H1 (cell line): Measurements from ENCODE around the gene CADM1. TPM values are rescaled to one million over a fixed set of nuclear protein-coding genes. Genes with fewer than 3 reads are reported as not detected.

Experiments
- CTCF ChIA-PET: fragments of 300-600 bp; sonication (Branson Sonifier 250); formaldehyde crosslinking; loops from one replicate; lab custom pipeline; 2021; ENCODE audit not compliant: partially characterized antibody; lab: Charles Lee
- POLR2A ChIA-PET: fragments of 300-600 bp; sonication (Branson Sonifier 250); formaldehyde crosslinking; loops from one replicate; lab custom pipeline; 2021; ENCODE audit warnings: inconsistent platforms; ENCODE audit not compliant: partially characterized antibody; lab: Charles Lee
- DNase-seq, 2 experiments: peaks; one replicate each; pipeline versions ENCODE4 v3.0.0 to v3.0.0-alpha.2; 2010 to 2022; ENCODE audit warnings: low spot score in 2 of 2, low read depth in 1 of 2, mixed read lengths in 1 of 2
- FAIRE-seq: peaks from 2 replicates; lab custom pipeline; 2011; peaks lifted over from hg19 to GRCh38; lab: Jason Lieb, UNC
- H2AFZ ChIP-seq: 2 replicates; pipeline ENCODE4 v1.8.1; 2012; ENCODE audit warnings: low read length, inconsistent platforms
- H2AK5ac ChIP-seq: 2 replicates; pipeline ENCODE4 v1.6.1; 2013; ENCODE audit warnings: low read depth, low read length
- H2BK120ac ChIP-seq: replicated peaks from 2 replicates; pipeline ENCODE3; 2013; ENCODE audit warnings: low read depth, low read length, inconsistent platforms
- H2BK12ac ChIP-seq: 2 replicates; pipeline ENCODE4 v1.6.1; 2013; ENCODE audit warnings: low read depth, low read length
- H2BK15ac ChIP-seq: 2 replicates; pipeline ENCODE4 v1.6.1; 2013; ENCODE audit warnings: low read length
- H2BK20ac ChIP-seq: 2 replicates; pipeline ENCODE4 v1.6.1; 2013; ENCODE audit warnings: low read length
- H2BK5ac ChIP-seq: 2 replicates; pipeline ENCODE4 v1.6.1; 2013; ENCODE audit warnings: low read depth, low read length
- H3K14ac ChIP-seq: 2 replicates; pipeline ENCODE4 v1.6.1; 2013; ENCODE audit warnings: inconsistent platforms; ENCODE audit not compliant: insufficient read length
- H3K18ac ChIP-seq: 2 replicates; pipeline ENCODE4 v1.6.1; 2013; ENCODE audit warnings: low read length; ENCODE audit errors: extremely low read depth
- H3K23ac ChIP-seq: 2 replicates; pipeline ENCODE4 v1.6.1; 2013; ENCODE audit warnings: inconsistent platforms; ENCODE audit not compliant: insufficient read length
- H3K23me2 ChIP-seq: 2 replicates; pipeline ENCODE4 v1.6.1; 2013; ENCODE audit warnings: low read depth, low read length
- H3K27ac ChIP-seq: 2 replicates; pipeline ENCODE4 v1.6.1; 2011; ENCODE audit warnings: low read depth, low read length, inconsistent platforms
- H3K27me3 ChIP-seq, 4 experiments: replicated peaks in 1 of 4; 1 replicate in 1 of 4; 2 replicates in 3 of 4; pipeline versions ENCODE4 v1.6.1 to v1.8.1; 2011 to 2013; ENCODE audit warnings: low read length in 3 of 4, mild to moderate bottlenecking in 3 of 4, inconsistent platforms in 2 of 4, mixed read lengths in 2 of 4, moderate library complexity in 1 of 4; ENCODE audit not compliant: control insufficient read depth in 3 of 4, insufficient read depth in 3 of 4; ENCODE audit errors: extremely low read depth in 1 of 4
- H3K36me3 ChIP-seq, 4 experiments: 2 replicates each; pipeline versions ENCODE4 v1.6.1 to v1.8.1; 2011 to 2013; ENCODE audit warnings: mild to moderate bottlenecking in 4 of 4, low read length in 3 of 4, moderate library complexity in 2 of 4, control low read depth in 1 of 4, inconsistent platforms in 1 of 4; ENCODE audit not compliant: insufficient read depth in 4 of 4, control insufficient read depth in 2 of 4
- H3K4ac ChIP-seq: replicated peaks from 2 replicates; pipeline ENCODE3; 2013; ENCODE audit warnings: low read length, low read depth, mixed read lengths, inconsistent platforms; ENCODE audit not compliant: insufficient read length
- H3K4me1 ChIP-seq, 4 experiments: replicated peaks in 1 of 4; 1 replicate in 1 of 4; 2 replicates in 3 of 4; pipeline versions ENCODE4 v1.6.1 to v1.8.1; 2011 to 2013; ENCODE audit warnings: low read length in 3 of 4, inconsistent platforms in 2 of 4, mixed read lengths in 1 of 4; ENCODE audit not compliant: insufficient read depth in 4 of 4, control insufficient read depth in 3 of 4
- H3K4me2 ChIP-seq, 2 experiments: 2 replicates each; pipeline versions ENCODE4 v1.6.1 to v1.8.1; 2011 to 2013; ENCODE audit warnings: low read depth in 2 of 2, low read length in 2 of 2, control low read depth in 1 of 2, inconsistent platforms in 1 of 2, mild to moderate bottlenecking in 1 of 2; ENCODE audit not compliant: insufficient read depth in 1 of 2
- H3K4me3 ChIP-seq, 4 experiments: fragments of 200-600, 300-600 bp in 1 of 4; sonication (generic), shearing (Covaris generic), sonication (Bioruptor Twin) in 1 of 4; 2 replicates each; pipeline versions ENCODE4 v1.5.1 to v1.8.1; 2011 to 2016; ENCODE audit warnings: low read length in 4 of 4, low read depth in 3 of 4, control low read depth in 2 of 4, inconsistent platforms in 2 of 4, mild to moderate bottlenecking in 2 of 4, mixed read lengths in 1 of 4, moderate library complexity in 1 of 4; ENCODE audit not compliant: insufficient read depth in 2 of 4; ENCODE audit errors: extremely low read depth in 1 of 4
- H3K56ac ChIP-seq: replicated peaks from 2 replicates; pipeline ENCODE3; 2013; ENCODE audit warnings: low read depth, mild to moderate bottlenecking, mixed read lengths, low read length, inconsistent platforms; ENCODE audit not compliant: insufficient read length
- H3K79me1 ChIP-seq: 2 replicates; pipeline ENCODE4 v1.6.1; 2013; ENCODE audit warnings: low read depth, low read length, control low read depth
- H3K79me2 ChIP-seq, 2 experiments: 2 replicates each; pipeline versions ENCODE4 v1.6.1 to v1.8.1; 2012 to 2013; ENCODE audit warnings: low read length in 2 of 2, mild to moderate bottlenecking in 2 of 2, inconsistent platforms in 1 of 2; ENCODE audit not compliant: insufficient read depth in 2 of 2, control insufficient read depth in 1 of 2
- H3K9ac ChIP-seq, 4 experiments: replicated peaks in 1 of 4; 1 replicate in 1 of 4; 2 replicates in 3 of 4; pipeline versions ENCODE4 v1.6.1 to v1.8.1; 2011 to 2013; ENCODE audit warnings: low read depth in 3 of 4, low read length in 3 of 4, control low read depth in 2 of 4, mild to moderate bottlenecking in 2 of 4, moderate library complexity in 2 of 4, inconsistent platforms in 1 of 4; ENCODE audit errors: extremely low read depth in 1 of 4
- H3K9me3 ChIP-seq, 2 experiments: 2 replicates each; pipeline versions ENCODE4 v1.6.1 to v1.8.1; 2012 to 2013; ENCODE audit warnings: mild to moderate bottlenecking in 2 of 2, moderate library complexity in 2 of 2, control low read depth in 1 of 2, inconsistent platforms in 1 of 2, low read depth in 1 of 2, low read length in 1 of 2, mixed read lengths in 1 of 2; ENCODE audit not compliant: insufficient read depth in 2 of 2
- H4K20me1 ChIP-seq, 2 experiments: replicated peaks in 1 of 2; 2 replicates each; pipeline versions ENCODE3 to v1.8.1; 2011 to 2013; ENCODE audit warnings: inconsistent platforms in 2 of 2, low read length in 2 of 2, mild to moderate bottlenecking in 1 of 2; ENCODE audit not compliant: insufficient read depth in 2 of 2, control insufficient read depth in 1 of 2
- H4K5ac ChIP-seq: 2 replicates; pipeline ENCODE4 v1.6.1; 2013; ENCODE audit warnings: low read length, low read depth, mixed read lengths, inconsistent platforms; ENCODE audit not compliant: insufficient read length
- H4K8ac ChIP-seq: 2 replicates; pipeline ENCODE4 v1.8.0; 2013; ENCODE audit warnings: mild to moderate bottlenecking, moderate library complexity, low read length, inconsistent platforms; ENCODE audit not compliant: insufficient read depth; ENCODE audit errors: extremely low read depth
- H4K91ac ChIP-seq: replicated peaks from 2 replicates; pipeline ENCODE3; 2013; ENCODE audit warnings: low read length, mixed read lengths, inconsistent platforms; ENCODE audit not compliant: insufficient read length
- JUND ChIP-seq: IDR thresholded peaks from 2 replicates; pipeline ENCODE4 v1.6.1; 2011; ENCODE audit warnings: mild to moderate bottlenecking, improper control_type of control experiment, low read length
- POLR2A ChIP-seq, 2 experiments: IDR thresholded peaks; 1 replicate in 1 of 2; 2 replicates in 1 of 2; pipeline ENCODE4 v1.6.1; 2011; ENCODE audit warnings: low read depth in 2 of 2, low read length in 2 of 2, mild to moderate bottlenecking in 2 of 2; ENCODE audit errors: control extremely low read depth in 1 of 2
- RAD21 ChIP-seq, 2 experiments: IDR thresholded peaks in 1 of 2; conservative IDR thresholded peaks in 1 of 2; 2 replicates each; pipeline ENCODE4 v1.6.1; 2011; ENCODE audit warnings: low read depth in 2 of 2, low read length in 2 of 2, improper control_type of control experiment in 1 of 2, inconsistent platforms in 1 of 2, mild to moderate bottlenecking in 1 of 2, moderate library complexity in 1 of 2
- SRF ChIP-seq: IDR thresholded peaks from 2 replicates; pipeline ENCODE4 v1.6.1; 2011; ENCODE audit warnings: mild to moderate bottlenecking, low read depth, low read length, moderate library complexity
- YY1 ChIP-seq: IDR thresholded peaks from 2 replicates; pipeline ENCODE4 v1.6.1; 2011; ENCODE audit warnings: low read depth, mild to moderate bottlenecking, low read length
- WGBS, 2 experiments: shearing (Covaris generic) in 1 of 2; methylation state at CpG; one replicate each; pipeline versions ENCODE4 v1.1.6 to v1.1.7; 2013 to 2015; ENCODE audit warnings: low lambda C conversion rate in 2 of 2, mixed read lengths in 2 of 2, inconsistent platforms in 1 of 2, low coverage in 1 of 2, missing lambda C conversion rate in 1 of 2; ENCODE audit not compliant: insufficient replicate concordance in 2 of 2, insufficient coverage in 1 of 2, insufficient read length in 1 of 2; ENCODE audit errors: extremely low coverage in 1 of 2, missing lambda C conversion rate in 1 of 2; 5-methylcytosine and 5-hydroxymethylcytosine counted together
- polyA plus RNA-seq, 7 experiments: library from polyadenylated mRNA; depleted of rRNA in 3 of 7; stranded (reverse) in 5 of 7; unstranded in 2 of 7; fragments of >200 nt in 5 of 7; fragments of 200-250 nt in 2 of 7; gene quantifications; 1 replicate in 5 of 7; 2 replicates in 1 of 7; 4 replicates in 1 of 7; pipeline versions ENCODE4 v1.2.1 to v1.2.3, GENCODE V29; 2011 to 2013; ENCODE audit warnings: missing spikeins in 2 of 7, mixed read lengths in 2 of 7
- total RNA-seq: library from RNA; stranded (reverse); fragmentation: NEBNext Ultra II Directional; extraction: Animal tissue kit (Norgen Biotek cat#: 25700); gene quantifications from 2 replicates; pipeline ENCODE4 v1.2.1, GENCODE V29; 2021
- TF ChIP-seq, protein P1 (sequence below), 3 experiments: IDR thresholded peaks; 1 replicate in 2 of 3; 2 replicates in 1 of 3; pipeline versions ENCODE4 v1.5.1 to v1.6.1; 2011; ENCODE audit warnings: low read length in 3 of 3, mild to moderate bottlenecking in 3 of 3, inconsistent platforms in 2 of 3, low read depth in 1 of 3, moderate library complexity in 1 of 3; ENCODE audit not compliant: insufficient read depth in 1 of 3; ENCODE audit errors: control extremely low read depth in 1 of 3

The CADM1 gene
- total and polyA plus RNA-seq, 2 of the 8 experiments (the other 6 are each of a cell fraction or from before 2014, with no cell fraction given), result 8.3 to 25.3 TPM

DNA sequence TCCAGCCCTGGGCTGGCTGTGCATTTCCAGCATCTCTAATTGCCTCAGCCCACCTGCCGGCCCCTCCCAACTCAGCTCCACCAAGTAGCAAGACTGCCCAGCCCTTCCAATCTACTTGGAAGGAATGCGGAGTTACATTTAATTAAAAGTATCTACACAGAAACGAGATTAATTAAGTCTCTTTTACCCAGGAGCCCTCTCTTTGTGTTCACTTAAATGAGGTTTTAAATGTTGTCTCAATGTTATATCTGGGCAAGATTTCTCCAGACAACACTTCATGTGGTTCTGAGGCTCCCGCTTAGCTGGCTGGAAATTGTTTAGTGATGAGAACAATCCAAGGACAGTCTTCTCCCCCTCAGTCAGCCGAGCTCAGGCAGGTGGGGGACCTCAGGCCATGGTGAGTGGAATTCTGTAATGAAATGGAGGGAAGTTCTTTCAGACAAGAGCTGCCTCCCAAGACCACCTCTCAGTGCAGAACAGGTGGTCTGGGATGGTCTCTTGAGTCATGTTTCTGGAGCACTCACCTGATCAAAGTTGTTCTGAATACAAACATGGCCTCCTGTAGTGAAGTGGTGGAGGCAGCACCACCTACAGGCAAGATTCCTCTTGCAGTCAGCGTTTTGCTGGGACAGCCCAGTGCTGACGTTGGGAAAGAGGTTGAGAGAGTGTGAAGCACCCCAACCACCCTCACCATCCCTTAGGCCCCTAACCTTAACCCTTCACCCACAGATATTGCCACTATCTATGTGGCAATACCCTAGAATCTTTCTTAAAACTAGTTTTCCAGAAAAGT lies 371.6 kb downstream of the CADM1 start:
- Histone ChIP-seq H3K27me3 (no peaks in the 10 kb centered on the region), H3K27ac (no peak overlapping the region), H3K79me2 (no peaks in the 10 kb centered on the region), H3K18ac (no peak overlapping the region), H3K9ac (no peak overlapping the region), H2BK5ac (no peak overlapping the region), H3K14ac (no peak overlapping the region), H3K23ac (no peak overlapping the region), H4K20me1 (no peaks in the 10 kb centered on the region), H3K4me1 (no peaks in the 10 kb centered on the region), H3K56ac (no peak overlapping the region), H3K4me3 (no peak overlapping the region), H3K4me2 (no peak overlapping the region), H3K79me1 (no peaks in the 10 kb centered on the region), H4K91ac (no peak overlapping the region), H2AK5ac (no peak overlapping the region), H2BK20ac (no peak overlapping the region), H4K8ac (no peak overlapping the region), H2BK120ac (no peak overlapping the region), H2AFZ (no peak overlapping the region), H4K5ac (no peak overlapping the region), H3K4ac (no peak overlapping the region), H2BK15ac (no peak overlapping the region), H2BK12ac (no peak overlapping the region), H3K9me3 (no peaks in the 10 kb centered on the region), H3K36me3 (no peaks in the 10 kb centered on the region), H3K23me2 (no peaks in the 10 kb centered on the region; the same call in 1 of the 2 replicates)
- ChIA-PET CTCF (interaction anchor here (0.7 to 2.0 kb wide), 6 partner anchors 10 to 208 kb away, joined by 3 to 8 read pairs (median 3); no protein-coding TSS in a partner anchor), POLR2A (no interaction called here)
- peak; percentile 79 for TF ChIP-seq YY1
- TF ChIP-seq SRF, result no peak
- TF ChIP-seq RAD21 (IDR thresholded peaks at IDR 0.05 in 1 of 2, conservative IDR thresholded peaks at IDR 0.05 in 1 of 2; ENCODE audit: low read depth in 2 of 2, low read length in 2 of 2), result peak; percentile 39 to 46
- no peak for TF ChIP-seq POLR2A (IDR thresholded peaks at IDR 0.05; ENCODE audit: control extremely low read depth in 1 of 2, low read depth in 2 of 2, low read length in 2 of 2)
- TF ChIP-seq, protein P1, sequence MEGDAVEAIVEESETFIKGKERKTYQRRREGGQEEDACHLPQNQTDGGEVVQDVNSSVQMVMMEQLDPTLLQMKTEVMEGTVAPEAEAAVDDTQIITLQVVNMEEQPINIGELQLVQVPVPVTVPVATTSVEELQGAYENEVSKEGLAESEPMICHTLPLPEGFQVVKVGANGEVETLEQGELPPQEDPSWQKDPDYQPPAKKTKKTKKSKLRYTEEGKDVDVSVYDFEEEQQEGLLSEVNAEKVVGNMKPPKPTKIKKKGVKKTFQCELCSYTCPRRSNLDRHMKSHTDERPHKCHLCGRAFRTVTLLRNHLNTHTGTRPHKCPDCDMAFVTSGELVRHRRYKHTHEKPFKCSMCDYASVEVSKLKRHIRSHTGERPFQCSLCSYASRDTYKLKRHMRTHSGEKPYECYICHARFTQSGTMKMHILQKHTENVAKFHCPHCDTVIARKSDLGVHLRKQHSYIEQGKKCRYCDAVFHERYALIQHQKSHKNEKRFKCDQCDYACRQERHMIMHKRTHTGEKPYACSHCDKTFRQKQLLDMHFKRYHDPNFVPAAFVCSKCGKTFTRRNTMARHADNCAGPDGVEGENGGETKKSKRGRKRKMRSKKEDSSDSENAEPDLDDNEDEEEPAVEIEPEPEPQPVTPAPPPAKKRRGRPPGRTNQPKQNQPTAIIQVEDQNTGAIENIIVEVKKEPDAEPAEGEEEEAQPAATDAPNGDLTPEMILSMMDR (IDR thresholded peaks at IDR 0.05; ENCODE audit: control extremely low read depth in 1 of 3, insufficient read depth in 1 of 3, low read depth in 1 of 3, low read length in 3 of 3), result peak; percentile 1 to 71 (median 62); a peak in 3 of 4 replicates
- no peak for TF ChIP-seq JUND
- DNase-seq, result no peak
- 66% methylated on average over 7 of the region's 7 CpGs; no CpG with 5 or more reads in 1 of the 2 experiments for WGBS, 2 experiments
- no peak for FAIRE-seq
